ENCODE measurements around the gene GRHPR. TPM values are rescaled to one million over a fixed set of nuclear protein-coding genes. Genes with fewer than 3 reads are reported as not detected.
"Not testable (repeated sequence)": the region's sequence is repeated elsewhere in the genome, so short reads cannot be mapped to it uniquely, and the experiment has no call there.

Gene GRHPR
- total and polyA plus RNA-seq, 10 of the 15 experiments (the other 5 are each of a cell fraction or from before 2014, with no cell fraction given): 52.4 to 194 (median 126) TPM

DNA sequence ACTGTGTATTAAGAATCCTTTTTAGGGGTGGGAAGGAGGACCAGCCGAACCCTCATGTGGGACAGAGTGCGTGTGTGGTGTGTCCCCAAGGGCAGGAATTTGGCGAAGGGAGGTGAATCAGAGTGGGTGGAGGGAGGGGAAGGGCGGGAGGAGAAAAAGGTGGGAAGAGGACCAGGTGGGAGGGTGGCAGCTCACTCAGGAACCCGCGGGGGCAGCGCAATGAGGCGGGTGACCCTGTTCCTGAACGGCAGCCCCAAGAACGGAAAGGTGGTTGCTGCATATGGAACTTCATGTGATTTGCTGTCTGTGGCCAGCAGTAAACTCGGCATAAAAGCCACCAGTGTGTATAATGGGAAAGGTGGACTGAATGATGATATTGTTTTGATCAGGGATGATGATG is 54.4 kb downstream of the GRHPR start:
- Histone ChIP-seq H4K20me1 (ENCODE audit: control insufficient read depth, insufficient read depth) (no peaks in the 10 kb centered on the region), H3K27ac (ENCODE audit: control insufficient read depth, insufficient read depth) (no peak overlapping the region), H3K79me2 (ENCODE audit: control insufficient read depth, insufficient read depth, low read length) (no peaks in the 10 kb centered on the region), H3K36me3 (ENCODE audit: control insufficient read depth in 2 of 2, insufficient read depth in 2 of 2, low read length in 1 of 2) (no peaks in the 10 kb centered on the region), H3K9ac (ENCODE audit: control insufficient read depth, insufficient read depth, low read length) (no peak overlapping the region), H3K9me3 (replicated peaks; ENCODE audit: control insufficient read depth, insufficient read depth, low read length) (no peaks in the 10 kb centered on the region; the same call in 1 of the 3 replicates), H2AFZ (ENCODE audit: control insufficient read depth, low read depth, low read length) (no peak overlapping the region), H3K4me2 (ENCODE audit: control insufficient read depth, insufficient read depth) (no peak overlapping the region), H3K27me3 (replicated peaks in 1 of 2; ENCODE audit: control insufficient read depth in 2 of 2, insufficient read depth in 2 of 2, low read length in 1 of 2) (peaks cover 0 to 2% of the 10 kb centered on the region in 2 experiments; a peak in 1 of 4 replicates), H3K4me1 (ENCODE audit: control insufficient read depth, insufficient read depth, low read length) (no peaks in the 10 kb centered on the region), H3K4me3 (no peak overlapping the region)
- TF ChIP-seq MTA3 (IDR thresholded peaks at IDR 0.05; ENCODE audit: borderline replicate concordance, low read length): no peak
- TF ChIP-seq BHLHE40 (IDR thresholded peaks at IDR 0.05; ENCODE audit: borderline replicate concordance in 1 of 2, low read depth in 2 of 2, low read length in 1 of 2): no peak
- no peak for TF ChIP-seq ZZZ3 (IDR thresholded peaks at IDR 0.05; ENCODE audit: control insufficient read depth, insufficient read length, low read depth)
- no peak for TF ChIP-seq ATF2 (IDR thresholded peaks at IDR 0.05; ENCODE audit: low read length)
- TF ChIP-seq, protein P1, sequence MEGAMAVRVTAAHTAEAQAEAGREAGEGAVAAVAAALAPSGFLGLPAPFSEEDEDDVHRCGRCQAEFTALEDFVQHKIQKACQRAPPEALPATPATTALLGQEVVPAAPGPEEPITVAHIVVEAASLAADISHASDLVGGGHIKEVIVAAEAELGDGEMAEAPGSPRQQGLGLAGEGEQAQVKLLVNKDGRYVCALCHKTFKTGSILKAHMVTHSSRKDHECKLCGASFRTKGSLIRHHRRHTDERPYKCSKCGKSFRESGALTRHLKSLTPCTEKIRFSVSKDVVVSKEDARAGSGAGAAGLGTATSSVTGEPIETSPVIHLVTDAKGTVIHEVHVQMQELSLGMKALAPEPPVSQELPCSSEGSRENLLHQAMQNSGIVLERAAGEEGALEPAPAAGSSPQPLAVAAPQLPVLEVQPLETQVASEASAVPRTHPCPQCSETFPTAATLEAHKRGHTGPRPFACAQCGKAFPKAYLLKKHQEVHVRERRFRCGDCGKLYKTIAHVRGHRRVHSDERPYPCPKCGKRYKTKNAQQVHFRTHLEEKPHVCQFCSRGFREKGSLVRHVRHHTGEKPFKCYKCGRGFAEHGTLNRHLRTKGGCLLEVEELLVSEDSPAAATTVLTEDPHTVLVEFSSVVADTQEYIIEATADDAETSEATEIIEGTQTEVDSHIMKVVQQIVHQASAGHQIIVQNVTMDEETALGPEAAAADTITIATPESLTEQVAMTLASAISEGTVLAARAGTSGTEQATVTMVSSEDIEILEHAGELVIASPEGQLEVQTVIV (IDR thresholded peaks at IDR 0.05; ENCODE audit: borderline replicate concordance, partially characterized antibody): no peak
- no peak for TF ChIP-seq SIX5 (IDR thresholded peaks at IDR 0.05; ENCODE audit: low read depth, low read length, severe bottlenecking)
- TF ChIP-seq BRCA1 (IDR thresholded peaks at IDR 0.05; ENCODE audit: low read depth, low read length): no peak
- no peak for TF ChIP-seq JUND (IDR thresholded peaks at IDR 0.05; ENCODE audit: low read depth, low read length)
- ChIA-PET SMC1A (ENCODE audit: uncharacterized antibody, unreplicated experiment) (interaction anchor here (0.6 to 1.1 kb wide), 2 partner anchors 19 to 40 kb away, joined by 3 read pairs; no protein-coding TSS in a partner anchor), RAD21 (ENCODE audit: unreplicated experiment) (no interaction called here), CTCF (no interaction called here), POLR2A (no interaction called here)
- intact Hi-C loops (cut with micrococcal nuclease; ENCODE audit: unreplicated experiment): no loop called here
- in situ Hi-C loops (cut with MboI): loop anchor here (25.0 kb wide), 1 partner anchor 535 kb away; no protein-coding TSS in a partner anchor
- FAIRE-seq: no peak
- 50% methylated on average over 9 of the region's 11 CpGs for WGBS (ENCODE audit: insufficient coverage, insufficient replicate concordance, low lambda C conversion rate, missing lambda C conversion rate)
- no peak for ATAC-seq
- BruUV-seq (replicated peaks): no TSS peak
- no peak for DNase-seq (ENCODE audit: low read depth, low spot score)

- H3K4me2 ChIP-seq (ENCODE audit: control insufficient read depth, insufficient read depth); H3K36me3 ChIP-seq (ENCODE audit: control insufficient read depth in 2 of 2, insufficient read depth in 2 of 2, low read length in 1 of 2); H4K20me1 ChIP-seq (ENCODE audit: control insufficient read depth, insufficient read depth); H3K9ac ChIP-seq (ENCODE audit: control insufficient read depth, insufficient read depth, low read length); H3K4me1 ChIP-seq (ENCODE audit: control insufficient read depth, insufficient read depth, low read length); H3K27ac ChIP-seq (ENCODE audit: control insufficient read depth, insufficient read depth); H3K79me2 ChIP-seq (ENCODE audit: control insufficient read depth, insufficient read depth, low read length); RAD21 ChIA-PET (ENCODE audit: unreplicated experiment); H3K4me3 ChIP-seq; POLR2A ChIA-PET; ATAC-seq; H3K9me3 ChIP-seq (replicated peaks; ENCODE audit: control insufficient read depth, insufficient read depth, low read length); DNase-seq (ENCODE audit: low read depth, low spot score); H2AFZ ChIP-seq (ENCODE audit: control insufficient read depth, low read depth, low read length); H3K27me3 ChIP-seq (replicated peaks in 1 of 2; ENCODE audit: control insufficient read depth in 2 of 2, insufficient read depth in 2 of 2, low read length in 1 of 2); intact Hi-C loops (cut with micrococcal nuclease; ENCODE audit: unreplicated experiment); BruUV-seq (replicated peaks); FAIRE-seq; CTCF ChIA-PET: not testable (repeated sequence)
- WGBS (ENCODE audit: insufficient coverage, insufficient replicate concordance, low lambda C conversion rate, missing lambda C conversion rate): 64% methylated on average over 4 of the region's 4 CpGs
- SMC1A ChIA-PET (ENCODE audit: uncharacterized antibody, unreplicated experiment): interaction anchor here (0.6 to 1.2 kb wide), 3 partner anchors 19 to 92 kb away, joined by 3 read pairs; no protein-coding TSS in a partner anchor
- in situ Hi-C loops (cut with MboI): loop anchor here (25.0 kb wide), 1 partner anchor 535 kb away; no protein-coding TSS in a partner anchor
Measured at GRCh38 chr9:37477443-37477842, 54.9 kb downstream of the GRHPR start.

Measured in GM12878 (cell line).